ENCODE results near the gene SUB1.

- TF ChIP-seq, protein P1, sequence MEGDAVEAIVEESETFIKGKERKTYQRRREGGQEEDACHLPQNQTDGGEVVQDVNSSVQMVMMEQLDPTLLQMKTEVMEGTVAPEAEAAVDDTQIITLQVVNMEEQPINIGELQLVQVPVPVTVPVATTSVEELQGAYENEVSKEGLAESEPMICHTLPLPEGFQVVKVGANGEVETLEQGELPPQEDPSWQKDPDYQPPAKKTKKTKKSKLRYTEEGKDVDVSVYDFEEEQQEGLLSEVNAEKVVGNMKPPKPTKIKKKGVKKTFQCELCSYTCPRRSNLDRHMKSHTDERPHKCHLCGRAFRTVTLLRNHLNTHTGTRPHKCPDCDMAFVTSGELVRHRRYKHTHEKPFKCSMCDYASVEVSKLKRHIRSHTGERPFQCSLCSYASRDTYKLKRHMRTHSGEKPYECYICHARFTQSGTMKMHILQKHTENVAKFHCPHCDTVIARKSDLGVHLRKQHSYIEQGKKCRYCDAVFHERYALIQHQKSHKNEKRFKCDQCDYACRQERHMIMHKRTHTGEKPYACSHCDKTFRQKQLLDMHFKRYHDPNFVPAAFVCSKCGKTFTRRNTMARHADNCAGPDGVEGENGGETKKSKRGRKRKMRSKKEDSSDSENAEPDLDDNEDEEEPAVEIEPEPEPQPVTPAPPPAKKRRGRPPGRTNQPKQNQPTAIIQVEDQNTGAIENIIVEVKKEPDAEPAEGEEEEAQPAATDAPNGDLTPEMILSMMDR (conservative IDR thresholded peaks at IDR 0.05 in 1 of 2, IDR thresholded peaks at IDR 0.05 in 1 of 2; ENCODE audit: low read depth in 1 of 2, low read length in 2 of 2), result no peak
- no peak for TF ChIP-seq EZH2 (IDR thresholded peaks at IDR 0.05; ENCODE audit: low read length, missing control alignments)
These were observed 16.4 kb downstream of the SUB1 start for GRCh38 chr5:32601623-32602295.

All from fibroblast of lung (primary cell).